HUDEP-2 (cell line): ENCODE data around the gene PML.
"Not testable (repeated sequence)": the region's sequence is repeated elsewhere in the genome, so short reads cannot be mapped to it uniquely, and the experiment has no call there.

Experiments used
- DNase-seq, 76 experiments: peaks; one replicate each; lab custom pipeline; 2025; ENCODE audit not compliant: unreplicated experiment in 76 of 76; lab: John Stamatoyannopoulos, UW

PML gene

DNA sequence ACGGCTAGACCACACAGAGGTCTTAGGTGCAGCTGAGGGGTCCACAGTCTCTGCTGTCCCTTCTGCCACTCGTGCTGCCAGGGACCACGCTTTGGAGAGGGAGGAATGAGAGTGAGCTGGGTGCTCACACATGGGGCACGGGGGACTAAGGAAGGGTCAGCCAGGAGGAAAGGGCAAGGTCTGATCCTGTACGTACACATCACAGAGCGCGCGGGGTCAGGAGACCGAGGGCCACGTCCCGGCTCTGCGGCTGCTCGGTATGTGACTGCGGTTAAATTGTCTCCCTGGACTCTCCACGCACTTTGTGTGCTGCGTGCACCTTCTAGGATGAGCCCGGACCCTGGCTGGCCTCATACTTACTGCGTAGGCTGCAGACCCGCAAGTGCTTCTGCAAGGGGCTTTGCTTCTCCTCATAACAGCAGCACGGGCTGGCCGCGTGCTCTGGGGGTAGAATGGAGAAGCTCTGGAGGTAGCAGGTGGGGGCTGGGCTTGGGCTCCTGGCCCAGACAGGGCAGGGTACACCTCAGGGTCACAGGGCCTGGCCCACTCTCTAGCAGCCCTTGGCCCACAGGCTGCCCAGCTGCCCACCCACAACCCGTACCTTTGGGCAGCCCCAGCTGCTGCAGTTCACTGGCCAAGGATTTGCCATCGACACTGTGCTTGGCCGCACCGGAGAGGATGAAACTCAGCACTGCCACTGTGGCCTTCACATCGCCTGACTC is 102.4 kb downstream of the PML start:
- DNase-seq = not testable (repeated sequence)
